DMS114 treated with DMSO at 0.1 percent for 48 hours (cell line): Measurements from ENCODE around the gene SEC24C.
"Not testable (repeated sequence)": the region's sequence is repeated elsewhere in the genome, so short reads cannot be mapped to it uniquely, and the experiment has no call there.

Experiments used
- DNase-seq: peaks from one replicate; lab custom pipeline; 2025; ENCODE audit not compliant: unreplicated experiment; lab: John Stamatoyannopoulos, UW

The SEC24C gene

DNA sequence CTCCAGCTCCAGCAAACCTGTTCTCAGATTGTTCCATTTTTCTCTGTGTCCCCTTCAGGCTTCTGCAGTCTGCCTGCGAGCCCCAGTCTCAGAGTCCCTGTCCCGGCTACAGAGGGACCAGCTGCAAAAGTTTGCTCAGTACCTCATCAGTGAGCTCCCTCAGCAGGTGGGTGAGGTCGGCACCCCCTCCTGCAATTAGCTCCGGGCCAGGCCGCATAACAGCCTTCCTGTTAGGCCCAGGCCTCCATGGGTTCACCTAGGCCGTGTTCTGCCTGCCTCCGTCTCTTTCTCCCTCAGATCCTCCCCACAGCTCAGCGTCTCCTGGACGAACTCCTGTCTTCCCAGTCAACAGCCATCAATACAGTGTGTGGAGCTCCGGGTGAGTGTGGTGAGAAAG is 45.5 kb downstream of the SEC24C start:
- DNase-seq: no peak

DNA sequence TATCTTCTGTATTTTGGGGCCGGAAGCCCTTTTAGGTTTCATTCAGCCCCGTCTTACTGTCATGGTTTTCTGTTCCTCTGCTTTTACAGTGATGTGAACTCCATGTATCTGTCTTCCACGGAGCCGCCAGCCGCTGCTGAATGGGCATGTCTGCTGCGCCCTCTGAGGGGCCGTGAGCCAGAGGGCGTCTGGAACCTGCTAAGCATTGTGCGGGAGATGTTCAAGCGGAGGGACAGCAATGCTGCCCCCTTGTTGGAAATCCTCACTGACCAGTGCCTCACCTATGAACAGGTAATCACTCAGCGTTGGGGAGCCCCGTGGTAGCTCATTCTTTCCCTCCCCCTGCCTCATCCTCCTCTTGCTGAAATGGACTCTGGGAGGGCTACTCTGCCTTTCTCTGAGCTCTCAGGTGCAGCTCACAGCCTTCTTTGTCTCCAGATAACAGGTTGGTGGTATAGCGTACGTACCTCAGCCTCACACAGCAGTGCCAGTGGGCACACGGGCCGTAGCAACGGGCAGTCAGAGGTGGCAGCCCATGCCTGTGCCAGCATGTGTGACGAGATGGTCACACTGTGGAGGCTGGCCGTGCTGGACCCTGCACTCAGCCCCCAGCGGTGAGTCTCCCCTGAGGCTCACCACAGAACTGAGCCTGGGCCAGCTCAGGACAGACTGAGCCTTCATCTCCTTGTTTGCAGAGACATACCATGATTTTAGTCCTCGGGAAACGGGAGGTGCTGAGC is 46.9 kb downstream of the SEC24C start:
- DNase-seq: no peak

GRCh38 chr10:73791871-73792400 is 47.8 kb downstream of the SEC24C start:
- no peak for DNase-seq

GRCh38 chr10:73793456-73793855 is 49.3 kb downstream of the SEC24C start:
- DNase-seq: no peak

DNA sequence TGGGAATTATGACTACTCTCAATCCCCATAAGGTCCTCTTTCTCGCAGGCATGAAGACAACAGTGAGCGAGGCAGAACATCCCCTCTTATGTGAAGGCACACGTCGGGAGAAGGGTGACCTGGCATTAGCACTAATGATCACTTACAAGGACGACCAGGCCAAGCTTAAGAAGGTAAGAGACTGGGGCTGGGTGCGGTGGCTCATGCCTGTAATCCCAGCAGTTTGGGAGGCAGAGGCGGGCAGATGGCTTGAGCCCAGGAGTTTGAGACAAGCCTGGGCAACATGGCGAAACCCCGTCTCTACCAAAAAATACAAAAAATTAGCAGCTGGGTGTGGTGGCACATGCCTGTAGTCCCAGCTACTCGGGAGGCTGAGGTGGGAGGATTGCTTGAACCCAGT is 51.3 kb downstream of the SEC24C start:
- not testable (repeated sequence) for DNase-seq

- not testable (repeated sequence) for DNase-seq
Measured at GRCh38 chr10:73796035-73796434, 51.9 kb downstream of the SEC24C start.

DNA sequence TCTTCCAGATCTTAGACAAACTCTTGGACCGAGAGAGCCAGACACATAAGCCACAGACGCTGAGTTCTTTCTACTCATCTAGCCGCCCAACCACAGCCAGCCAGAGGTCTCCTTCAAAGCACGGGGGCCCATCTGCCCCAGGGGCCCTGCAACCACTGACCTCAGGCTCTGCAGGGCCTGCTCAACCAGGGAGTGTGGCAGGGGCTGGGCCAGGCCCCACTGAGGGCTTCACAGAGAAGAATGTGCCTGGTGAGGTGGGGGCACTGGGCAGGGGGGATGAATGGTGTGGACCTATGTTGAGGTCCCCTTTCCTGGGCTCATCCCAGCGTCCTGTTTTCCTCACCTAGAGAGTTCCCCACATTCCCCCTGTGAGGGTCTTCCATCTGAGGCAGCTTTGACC is 52.6 kb downstream of the SEC24C start:
- no peak for DNase-seq

DNA sequence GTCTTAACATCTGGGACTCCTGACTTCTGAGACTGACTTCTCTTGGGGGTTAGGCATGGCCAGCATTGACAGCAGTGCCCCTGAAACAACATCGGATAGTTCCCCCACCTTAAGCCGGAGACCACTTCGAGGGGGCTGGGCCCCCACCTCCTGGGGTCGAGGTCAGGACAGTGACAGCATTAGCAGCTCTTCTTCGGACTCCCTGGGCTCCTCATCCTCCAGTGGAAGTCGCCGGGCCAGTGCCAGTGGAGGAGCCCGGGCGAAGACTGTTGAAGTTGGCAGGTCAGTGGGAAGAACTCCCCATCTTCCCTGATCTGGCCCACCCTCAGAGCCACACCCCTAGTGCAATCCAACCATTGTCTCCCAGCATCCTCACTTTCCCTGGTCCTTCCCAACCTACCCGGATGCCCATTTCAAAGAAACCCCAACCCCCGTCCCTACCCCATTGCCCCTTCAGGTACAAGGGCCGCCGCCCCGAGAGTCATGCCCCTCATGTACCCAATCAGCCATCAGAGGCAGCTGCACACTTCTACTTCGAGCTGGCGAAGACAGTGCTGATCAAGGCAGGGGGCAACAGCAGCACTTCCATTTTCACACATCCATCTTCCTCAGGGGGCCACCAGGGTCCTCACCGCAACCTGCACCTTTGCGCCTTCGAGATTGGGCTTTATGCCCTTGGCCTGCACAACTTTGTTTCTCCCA is 53.3 kb downstream of the SEC24C start:
- DNase-seq: no peak

DNA sequence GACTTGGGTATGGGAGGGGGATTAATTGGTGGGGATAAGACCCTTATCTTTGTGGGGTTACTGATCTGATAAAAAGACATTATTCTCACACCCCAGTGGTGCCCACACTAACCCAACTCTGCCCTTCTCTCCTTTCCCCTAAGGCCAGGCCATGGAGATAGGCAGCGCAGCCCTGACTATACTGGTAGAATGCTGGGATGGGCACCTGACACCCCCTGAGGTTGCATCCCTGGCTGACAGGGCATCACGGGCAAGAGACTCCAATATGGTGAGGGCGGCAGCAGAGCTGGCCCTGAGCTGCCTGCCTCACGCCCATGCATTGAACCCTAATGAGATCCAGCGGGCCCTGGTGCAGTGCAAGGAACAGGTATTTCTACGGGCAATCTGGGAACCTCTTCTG is 53.9 kb downstream of the SEC24C start:
- no peak for DNase-seq

DNA sequence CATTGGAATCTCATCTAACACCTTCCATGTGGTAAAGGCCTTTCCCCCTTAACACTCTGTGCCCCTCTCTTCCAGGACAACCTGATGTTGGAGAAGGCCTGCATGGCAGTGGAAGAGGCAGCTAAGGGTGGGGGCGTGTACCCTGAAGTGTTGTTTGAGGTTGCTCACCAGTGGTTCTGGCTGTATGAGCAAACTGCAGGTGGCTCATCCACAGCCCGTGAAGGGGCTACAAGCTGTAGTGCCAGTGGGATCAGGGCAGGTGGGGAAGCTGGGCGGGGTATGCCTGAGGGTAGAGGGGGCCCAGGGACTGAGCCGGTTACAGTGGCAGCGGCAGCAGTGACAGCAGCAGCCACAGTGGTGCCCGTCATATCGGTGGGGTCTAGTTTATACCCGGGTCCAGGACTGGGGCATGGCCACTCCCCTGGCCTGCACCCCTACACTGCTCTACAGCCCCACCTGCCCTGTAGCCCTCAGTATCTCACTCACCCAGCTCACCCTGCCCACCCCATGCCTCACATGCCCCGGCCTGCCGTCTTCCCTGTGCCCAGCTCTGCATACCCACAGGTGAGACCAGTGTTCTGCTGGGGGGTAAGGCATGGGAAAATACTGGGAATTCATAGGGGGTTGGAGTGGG is 54.9 kb downstream of the SEC24C start:
- DNase-seq: no peak

- DNase-seq: no peak
Measured at GRCh38 chr10:73799899-73800559, 55.9 kb downstream of the SEC24C start.

- DNase-seq: no peak
Measured at GRCh38 chr10:73800560-73801252, 56.5 kb downstream of the SEC24C start.

- no peak for DNase-seq
Measured at GRCh38 chr10:73801253-73801590, 57.0 kb downstream of the SEC24C start.

- no peak for DNase-seq
Measured at GRCh38 chr10:73802276-73802991, 58.3 kb downstream of the SEC24C start.

GRCh38 chr10:73803680-73804286 is 59.6 kb downstream of the SEC24C start:
- no peak for DNase-seq

DNA sequence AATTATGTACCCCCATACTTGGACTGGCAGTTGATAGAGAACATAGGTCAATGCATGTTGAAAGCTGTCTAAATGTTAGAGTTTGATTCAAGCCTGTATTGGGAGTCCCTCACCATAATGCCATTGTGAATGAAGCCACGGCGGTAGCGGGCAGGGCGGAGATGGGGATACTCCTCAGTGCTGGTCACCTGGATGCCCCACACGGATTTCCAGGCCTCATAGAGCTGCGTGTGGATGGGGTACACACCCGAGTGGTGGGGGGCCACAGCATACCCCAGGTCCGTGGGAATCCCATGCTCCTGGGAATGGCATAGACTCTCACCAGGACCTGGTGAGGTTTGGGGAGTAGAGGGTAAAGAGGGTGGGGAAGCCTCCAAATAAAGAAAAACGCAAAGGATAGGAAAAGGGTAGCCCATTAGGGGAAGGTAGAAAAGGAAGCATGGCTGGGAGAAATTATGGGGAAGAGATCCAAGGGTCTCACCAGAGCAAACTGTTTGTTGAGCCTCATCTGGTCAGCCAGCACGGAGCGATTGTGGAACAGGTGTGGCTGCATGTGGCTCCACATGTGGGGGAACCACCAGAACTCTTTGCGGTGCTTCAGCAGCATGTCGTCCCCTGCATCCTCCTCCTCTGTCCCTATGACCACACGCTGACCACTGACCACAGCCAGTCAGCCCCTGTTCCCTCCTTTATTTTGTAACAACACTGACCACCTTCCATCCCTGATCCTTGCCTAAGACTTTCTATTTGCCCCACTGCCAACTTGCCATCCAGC is 62.2 kb downstream of the SEC24C start:
- DNase-seq: no peak

DNA sequence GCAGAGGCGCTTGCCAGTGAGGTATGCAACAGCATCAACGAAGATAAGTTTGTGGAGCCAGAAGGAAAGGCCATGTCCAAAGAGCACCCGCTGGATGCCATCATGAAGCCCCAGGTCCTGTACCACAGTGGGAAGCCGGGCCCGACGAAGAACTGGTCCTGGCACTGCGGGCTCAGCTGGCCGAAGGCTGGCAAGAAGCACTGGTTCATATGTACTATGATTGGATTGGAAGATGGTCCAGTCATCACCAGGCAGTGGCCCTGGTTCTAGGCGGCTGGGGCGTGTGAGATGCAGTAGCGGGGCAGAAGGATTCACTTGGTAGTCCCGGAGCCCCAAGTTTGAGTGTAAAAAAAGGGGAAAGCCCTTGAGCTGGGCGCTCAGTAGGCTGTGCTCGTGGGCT is 63.3 kb downstream of the SEC24C start:
- DNase-seq: no peak

- no peak for DNase-seq
Measured at GRCh38 chr10:73808021-73808815, 64.0 kb downstream of the SEC24C start.
